ENCODE data around the gene GTF3C2.

Gene GTF3C2

GRCh38 chr2:27297195-27297594, 59.4 kb downstream of the GTF3C2 start:
- DNase-seq (ENCODE audit: low read depth) = no peak

GRCh38 chr2:27296481-27296880, 60.1 kb downstream of the GTF3C2 start:
- DNase-seq (ENCODE audit: low read depth) = no peak

GRCh38 chr2:27294928-27295327, 61.6 kb downstream of the GTF3C2 start:
- DNase-seq (ENCODE audit: low read depth) = no peak

GRCh38 chr2:27291865-27292264, 64.7 kb downstream of the GTF3C2 start:
- DNase-seq (ENCODE audit: low read depth) = no peak

GRCh38 chr2:27290549-27290948, 66.0 kb downstream of the GTF3C2 start:
- no peak for DNase-seq (ENCODE audit: low read depth)

- no peak for DNase-seq (ENCODE audit: low read depth)
These were observed 68.0 kb downstream of the GTF3C2 start for GRCh38 chr2:27288610-27289009.

- no peak for DNase-seq (ENCODE audit: low read depth)
These were observed 71.1 kb downstream of the GTF3C2 start for GRCh38 chr2:27285481-27285880.

- no peak for DNase-seq (ENCODE audit: low read depth)
These were observed 71.6 kb downstream of the GTF3C2 start for GRCh38 chr2:27284996-27285395.

GRCh38 chr2:27282892-27283291, 73.7 kb downstream of the GTF3C2 start:
- no peak for DNase-seq (ENCODE audit: low read depth)

GRCh38 chr2:27281855-27282559, 74.6 kb downstream of the GTF3C2 start, which contains the start of gene TRIM54:
TSS of gene TRIM54 (plus strand) at chr2:27282429. CDS start at chr2:27282732, 303 bp downstream.
- DNase-seq (ENCODE audit: low read depth) = no peak

GRCh38 chr2:27281442-27281841, 75.1 kb downstream of the GTF3C2 start:
- no peak for DNase-seq (ENCODE audit: low read depth)

- no peak for DNase-seq (ENCODE audit: low read depth)
These were observed 75.7 kb downstream of the GTF3C2 start for GRCh38 chr2:27280826-27281225.

GRCh38 chr2:27278010-27278409, 78.6 kb downstream of the GTF3C2 start:
- no peak for DNase-seq (ENCODE audit: low read depth)

Measured in stromal cell of bone marrow (primary cell).